OCI-LY1 (cell line): ENCODE measurements around the gene ACBD7.

Experiments used
- EZH2 ChIP-seq: fragments of 200-600 bp; sonication (generic), shearing (Covaris generic); IDR thresholded peaks from 2 replicates; pipeline ENCODE4 v1.8.0; 2017; ENCODE audit warnings: borderline replicate concordance, mixed run types, mild to moderate bottlenecking, antibody characterized with exemption, low read length, moderate library complexity, mixed read lengths
- TF ChIP-seq, protein P1 (sequence below): fragments of 200-600 bp; sonication (generic), shearing (Covaris generic); IDR thresholded peaks from 2 replicates; pipeline ENCODE4 v1.5.1; 2017; ENCODE audit warnings: mild to moderate bottlenecking, antibody characterized with exemption, low read length, moderate library complexity, mixed read lengths

DNA sequence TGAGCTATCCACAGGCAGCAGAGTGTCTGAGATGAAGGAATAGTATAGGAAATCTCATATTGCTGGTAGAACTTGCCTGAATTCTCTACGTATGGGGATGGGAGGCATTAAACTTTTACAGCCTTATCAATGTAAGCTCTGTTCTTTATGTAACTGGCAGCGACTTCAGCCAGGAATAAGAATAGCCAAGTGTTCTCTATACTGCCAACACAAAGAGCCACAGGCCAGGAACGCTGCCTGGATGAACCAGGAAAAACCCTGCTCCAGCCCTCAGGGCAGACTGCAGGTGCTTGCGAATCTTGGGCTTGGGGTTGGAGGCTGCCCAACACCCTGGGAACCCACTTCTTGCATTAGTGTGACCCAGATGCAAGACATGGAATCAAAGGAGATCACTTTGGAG, 50.9 kb downstream of the ACBD7 start:
- TF ChIP-seq, protein P1, sequence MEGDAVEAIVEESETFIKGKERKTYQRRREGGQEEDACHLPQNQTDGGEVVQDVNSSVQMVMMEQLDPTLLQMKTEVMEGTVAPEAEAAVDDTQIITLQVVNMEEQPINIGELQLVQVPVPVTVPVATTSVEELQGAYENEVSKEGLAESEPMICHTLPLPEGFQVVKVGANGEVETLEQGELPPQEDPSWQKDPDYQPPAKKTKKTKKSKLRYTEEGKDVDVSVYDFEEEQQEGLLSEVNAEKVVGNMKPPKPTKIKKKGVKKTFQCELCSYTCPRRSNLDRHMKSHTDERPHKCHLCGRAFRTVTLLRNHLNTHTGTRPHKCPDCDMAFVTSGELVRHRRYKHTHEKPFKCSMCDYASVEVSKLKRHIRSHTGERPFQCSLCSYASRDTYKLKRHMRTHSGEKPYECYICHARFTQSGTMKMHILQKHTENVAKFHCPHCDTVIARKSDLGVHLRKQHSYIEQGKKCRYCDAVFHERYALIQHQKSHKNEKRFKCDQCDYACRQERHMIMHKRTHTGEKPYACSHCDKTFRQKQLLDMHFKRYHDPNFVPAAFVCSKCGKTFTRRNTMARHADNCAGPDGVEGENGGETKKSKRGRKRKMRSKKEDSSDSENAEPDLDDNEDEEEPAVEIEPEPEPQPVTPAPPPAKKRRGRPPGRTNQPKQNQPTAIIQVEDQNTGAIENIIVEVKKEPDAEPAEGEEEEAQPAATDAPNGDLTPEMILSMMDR = no peak
- no peak for TF ChIP-seq EZH2
